Endothelial cell (in vitro differentiated cells): ENCODE measurements around the gene PRKCSH. TPM values are rescaled to one million over a fixed set of nuclear protein-coding genes. Genes with fewer than 3 reads are reported as not detected.

Experiments used
- DNase-seq: peaks from one replicate; pipeline ENCODE4 v3.0.0; 2021; ENCODE audit warnings: low spot score
- H3K27ac Mint-ChIP-seq: one replicate; pipeline ENCODE4 v1.8.0; 2021; ENCODE audit warnings: mixed read lengths, inconsistent platforms; ENCODE audit not compliant: unreplicated experiment
- H3K27me3 Mint-ChIP-seq: one replicate; pipeline ENCODE4 v1.8.0; 2021; ENCODE audit warnings: mild to moderate bottlenecking, moderate library complexity, mixed read lengths, inconsistent platforms; ENCODE audit not compliant: unreplicated experiment
- H3K36me3 Mint-ChIP-seq: one replicate; pipeline ENCODE4 v1.8.0; 2021; ENCODE audit warnings: mild to moderate bottlenecking, low read depth, mixed read lengths, inconsistent platforms; ENCODE audit not compliant: unreplicated experiment
- H3K4me1 Mint-ChIP-seq: one replicate; pipeline ENCODE4 v1.8.0; 2021; ENCODE audit warnings: mild to moderate bottlenecking, mixed read lengths, inconsistent platforms; ENCODE audit not compliant: unreplicated experiment
- H3K4me3 Mint-ChIP-seq: one replicate; pipeline ENCODE4 v1.8.0; 2021; ENCODE audit warnings: mild to moderate bottlenecking, mixed read lengths, inconsistent platforms; ENCODE audit not compliant: unreplicated experiment
- H3K9me3 Mint-ChIP-seq: one replicate; pipeline ENCODE4 v1.8.0; 2021; ENCODE audit warnings: mixed read lengths, inconsistent platforms; ENCODE audit not compliant: unreplicated experiment
- total RNA-seq: library from RNA; stranded (reverse); fragmentation: NEBNext Ultra II Directional; extraction: Animal tissue kit (Norgen Biotek cat#: 25700); gene quantifications from one replicate; pipeline ENCODE4 v1.2.1, GENCODE V29; 2021; ENCODE audit not compliant: unreplicated experiment
- TF ChIP-seq, protein P1 (sequence below): fragments of 200-600 bp; sonication (generic); IDR thresholded peaks from one replicate; pipeline ENCODE4 v1.5.0; 2021; ENCODE audit warnings: antibody characterized with exemption; ENCODE audit not compliant: unreplicated experiment

PRKCSH gene
- total RNA-seq, 1 donor from 2014 or later: 466 TPM

GRCh38 chr19:11483366-11484111 is 48.1 kb downstream of the PRKCSH start:
- H3K27ac Mint-ChIP-seq: no peak overlapping the region
- no peak for DNase-seq
- H3K4me3 Mint-ChIP-seq: no peak overlapping the region
- H3K36me3 Mint-ChIP-seq: peaks cover 3% of the 10 kb centered on the region
- peaks cover 22% of the 10 kb centered on the region for H3K27me3 Mint-ChIP-seq
- TF ChIP-seq, protein P1, sequence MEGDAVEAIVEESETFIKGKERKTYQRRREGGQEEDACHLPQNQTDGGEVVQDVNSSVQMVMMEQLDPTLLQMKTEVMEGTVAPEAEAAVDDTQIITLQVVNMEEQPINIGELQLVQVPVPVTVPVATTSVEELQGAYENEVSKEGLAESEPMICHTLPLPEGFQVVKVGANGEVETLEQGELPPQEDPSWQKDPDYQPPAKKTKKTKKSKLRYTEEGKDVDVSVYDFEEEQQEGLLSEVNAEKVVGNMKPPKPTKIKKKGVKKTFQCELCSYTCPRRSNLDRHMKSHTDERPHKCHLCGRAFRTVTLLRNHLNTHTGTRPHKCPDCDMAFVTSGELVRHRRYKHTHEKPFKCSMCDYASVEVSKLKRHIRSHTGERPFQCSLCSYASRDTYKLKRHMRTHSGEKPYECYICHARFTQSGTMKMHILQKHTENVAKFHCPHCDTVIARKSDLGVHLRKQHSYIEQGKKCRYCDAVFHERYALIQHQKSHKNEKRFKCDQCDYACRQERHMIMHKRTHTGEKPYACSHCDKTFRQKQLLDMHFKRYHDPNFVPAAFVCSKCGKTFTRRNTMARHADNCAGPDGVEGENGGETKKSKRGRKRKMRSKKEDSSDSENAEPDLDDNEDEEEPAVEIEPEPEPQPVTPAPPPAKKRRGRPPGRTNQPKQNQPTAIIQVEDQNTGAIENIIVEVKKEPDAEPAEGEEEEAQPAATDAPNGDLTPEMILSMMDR: no peak
- no peaks in the 10 kb centered on the region for H3K9me3 Mint-ChIP-seq
- H3K4me1 Mint-ChIP-seq: peaks cover 6% of the 10 kb centered on the region

DNA sequence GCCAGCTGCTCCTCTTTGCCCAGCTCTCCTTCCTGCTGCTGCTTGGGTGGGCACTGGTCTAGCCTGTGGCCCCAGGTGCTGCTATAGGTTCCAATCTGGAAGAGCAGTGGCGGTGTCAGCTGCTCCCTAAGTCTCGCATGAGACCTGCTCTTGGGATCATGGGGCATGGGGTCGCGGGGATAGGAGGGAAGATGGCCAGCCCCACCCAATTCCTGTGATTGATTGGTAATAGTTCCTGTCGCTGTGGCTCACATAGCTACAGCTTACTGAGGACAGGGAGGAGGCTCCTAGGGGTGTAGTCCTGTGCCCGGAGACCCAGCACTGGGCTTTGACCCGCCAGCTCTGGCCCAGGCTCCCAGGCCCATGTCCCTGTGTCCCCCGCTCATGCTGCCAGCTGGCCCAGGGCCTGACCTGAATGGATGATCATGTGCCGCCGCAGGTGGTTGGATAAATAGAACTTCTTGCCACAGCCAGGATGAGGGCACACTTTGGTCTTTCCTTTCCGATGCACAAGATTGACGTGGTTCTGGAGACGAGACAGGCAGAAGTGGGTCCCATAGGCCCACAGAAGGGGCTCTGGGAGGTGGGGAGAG is 49.9 kb downstream of the PRKCSH start:
- H3K27me3 Mint-ChIP-seq: peaks cover 16% of the 10 kb centered on the region
- H3K4me1 Mint-ChIP-seq: peaks cover 3% of the 10 kb centered on the region
- peak overlapping the region; percentile 32 for H3K27ac Mint-ChIP-seq
- DNase-seq: no peak
- H3K36me3 Mint-ChIP-seq: peaks cover 9% of the 10 kb centered on the region
- H3K4me3 Mint-ChIP-seq: no peak overlapping the region
- TF ChIP-seq, protein P1: no peak
- no peaks in the 10 kb centered on the region for H3K9me3 Mint-ChIP-seq

DNA sequence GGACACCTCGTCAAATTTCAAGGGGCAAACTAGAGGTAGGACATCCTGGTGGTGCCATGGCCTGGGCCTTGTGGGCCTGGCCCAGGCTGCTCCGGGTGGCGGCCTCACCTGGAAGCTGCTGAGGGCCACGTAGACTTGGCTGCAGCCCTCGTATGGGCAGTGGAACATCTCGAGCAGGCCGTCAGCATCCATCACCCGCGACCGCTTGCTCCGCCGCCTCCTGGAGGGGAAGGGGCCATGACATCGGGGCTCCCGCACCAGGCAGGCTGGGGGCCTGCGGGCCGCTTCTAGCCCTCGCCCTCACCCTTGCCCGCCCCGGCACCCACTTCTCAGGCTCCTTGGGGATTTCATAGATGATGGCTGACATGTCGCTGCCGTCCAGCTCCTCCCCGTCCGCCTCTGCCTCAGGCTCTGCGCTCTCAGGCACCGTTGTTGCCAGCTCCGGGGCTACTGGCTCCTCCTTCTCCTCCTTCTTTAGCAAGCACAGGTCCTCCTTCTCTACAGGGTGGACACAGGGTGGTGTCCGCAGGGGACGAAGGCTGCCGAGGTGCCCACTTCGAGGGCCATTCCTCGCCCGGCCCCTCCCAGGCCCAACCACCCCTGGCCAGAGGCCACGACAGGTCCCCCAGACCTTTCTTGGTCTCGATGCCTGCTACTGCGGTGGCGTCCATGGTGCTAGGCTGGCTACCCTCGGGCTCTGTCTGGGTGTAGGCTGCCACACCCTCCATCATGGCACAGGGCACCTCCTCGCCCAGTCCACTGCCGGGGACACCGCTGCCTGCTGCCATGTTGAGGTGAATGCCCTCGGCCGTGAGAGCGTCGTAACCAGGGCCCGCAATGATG is 51.4 kb downstream of the PRKCSH start:
- H3K27me3 Mint-ChIP-seq: peaks cover 9% of the 10 kb centered on the region
- TF ChIP-seq, protein P1: no peak
- no peak overlapping the region for H3K27ac Mint-ChIP-seq
- peaks cover 9% of the 10 kb centered on the region for H3K36me3 Mint-ChIP-seq
- no peak for DNase-seq
- H3K9me3 Mint-ChIP-seq: no peaks in the 10 kb centered on the region
- peaks cover 3% of the 10 kb centered on the region for H3K4me1 Mint-ChIP-seq
- H3K4me3 Mint-ChIP-seq: no peak overlapping the region

- DNase-seq: no peak
- H3K9me3 Mint-ChIP-seq: no peaks in the 10 kb centered on the region
- no peak overlapping the region for H3K27ac Mint-ChIP-seq
- peaks cover 9% of the 10 kb centered on the region for H3K36me3 Mint-ChIP-seq
- no peaks in the 10 kb centered on the region for H3K4me1 Mint-ChIP-seq
- peaks cover 9% of the 10 kb centered on the region for H3K27me3 Mint-ChIP-seq
- TF ChIP-seq, protein P1: no peak
- no peak overlapping the region for H3K4me3 Mint-ChIP-seq
These were observed 53.9 kb downstream of the PRKCSH start for GRCh38 chr19:11489378-11489777.
